Measurements from ENCODE around the gene TEX13C. TPM values are rescaled to one million over a fixed set of nuclear protein-coding genes. Genes with fewer than 3 reads are reported as not detected.
"Not testable (repeated sequence)": the region's sequence is repeated elsewhere in the genome, so short reads cannot be mapped to it uniquely, and the experiment has no call there.

Gene TEX13C
- total RNA-seq (2014; rRNA removed; shearing (Covaris generic); ENCODE audit: low replicate concordance), result not detected in 2 replicates

DNA sequence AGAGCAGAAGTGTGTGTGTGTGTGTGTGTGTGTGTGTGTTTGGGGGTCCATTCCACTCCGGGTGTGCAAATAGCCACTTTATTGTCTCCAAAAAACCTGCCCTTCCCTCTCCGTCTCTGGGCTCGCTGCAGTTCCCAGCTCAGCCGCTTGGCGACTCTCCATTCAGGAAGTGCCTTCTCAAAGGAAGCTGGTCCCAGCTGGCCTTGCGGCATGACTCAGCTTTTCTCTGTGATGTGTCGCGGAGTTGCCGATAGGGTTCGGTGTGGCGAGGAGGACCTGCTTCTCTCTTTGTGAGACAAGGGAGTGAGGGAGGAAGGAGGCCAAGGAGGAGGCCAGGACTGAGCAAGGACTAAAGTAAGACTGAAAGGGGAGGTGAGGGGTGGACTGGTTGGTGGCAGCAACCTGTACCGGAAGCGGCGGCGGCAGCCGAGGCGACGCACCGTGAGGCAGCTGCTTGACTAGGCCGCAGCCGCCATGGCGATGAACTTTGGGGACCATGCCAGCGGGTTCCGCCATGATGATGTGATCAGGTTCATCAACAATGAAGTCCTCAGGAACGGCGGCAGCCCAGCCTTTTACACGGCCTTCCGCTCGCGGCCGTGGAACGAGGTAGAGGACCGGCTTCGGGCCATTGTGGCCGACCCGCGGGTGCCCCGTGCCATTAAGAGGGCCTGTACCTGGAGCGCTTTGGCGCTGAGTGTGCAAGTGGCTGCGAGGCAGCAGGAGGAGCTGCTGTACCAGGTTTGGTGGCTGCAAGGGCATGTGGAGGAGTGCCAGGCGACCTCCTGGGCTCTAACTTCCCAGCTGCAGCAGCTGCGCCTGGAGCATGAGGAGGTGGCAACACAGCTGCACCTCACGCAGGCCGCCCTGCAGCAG is at the start of gene TEX13C:
TSS of gene TEX13C (plus strand) at position 226 of the 876 bp plus-strand sequence. CDS start at position 475, 249 bp downstream.
- no peak for DNase-seq (ENCODE audit: low read depth)
- in situ Hi-C loops (cut with HindIII; ENCODE audit: low pct_unique_long_range_greater_than_20kb, low sequenced_read_pairs), result no loop called here

DNA sequence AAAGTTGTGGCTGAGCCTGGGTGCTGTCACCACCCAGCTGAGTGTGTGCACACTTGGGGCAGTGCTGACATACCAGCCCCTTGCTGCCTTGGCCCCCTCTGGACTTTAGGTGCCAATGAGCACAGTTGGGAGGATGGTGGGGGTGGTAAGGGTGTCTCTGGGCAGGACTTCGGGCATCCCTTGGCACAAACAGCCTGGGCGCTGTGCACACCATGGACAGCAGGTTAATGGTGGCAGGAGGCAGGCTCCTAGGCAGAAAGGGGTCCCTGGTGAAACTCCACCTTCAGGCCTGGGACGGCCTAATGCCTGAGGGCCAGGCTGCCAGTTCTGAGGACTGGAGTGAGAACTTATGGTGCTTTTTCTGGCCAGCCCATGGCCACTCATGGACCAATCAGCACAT is 32.4 kb upstream of the TEX13C start:
- DNase-seq (ENCODE audit: low read depth), result no peak
- in situ Hi-C loops (cut with HindIII; ENCODE audit: low pct_unique_long_range_greater_than_20kb, low sequenced_read_pairs), result no loop called here

DNA sequence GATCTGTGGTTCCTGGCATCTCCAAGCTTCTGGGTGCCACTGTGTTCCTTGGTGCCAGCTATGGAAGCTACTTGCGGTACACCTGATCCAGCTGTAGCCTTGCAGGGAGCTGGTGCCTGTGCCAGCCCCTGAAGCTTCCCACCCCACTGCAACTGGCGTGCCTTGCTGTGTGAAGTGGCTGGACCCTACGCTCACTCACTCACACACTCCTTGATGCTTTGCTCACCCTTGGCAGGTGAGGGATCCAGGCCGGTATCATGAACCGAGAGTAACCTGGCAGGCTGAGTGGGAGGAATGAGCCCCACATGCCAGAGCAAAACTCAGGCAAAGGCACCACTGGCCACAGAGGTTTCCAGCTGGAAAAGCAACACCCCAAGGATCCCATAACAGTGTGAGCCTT is 31.3 kb upstream of the TEX13C start:
- in situ Hi-C loops (cut with HindIII; ENCODE audit: low pct_unique_long_range_greater_than_20kb, low sequenced_read_pairs), result no loop called here
- DNase-seq (ENCODE audit: low read depth), result no peak

DNA sequence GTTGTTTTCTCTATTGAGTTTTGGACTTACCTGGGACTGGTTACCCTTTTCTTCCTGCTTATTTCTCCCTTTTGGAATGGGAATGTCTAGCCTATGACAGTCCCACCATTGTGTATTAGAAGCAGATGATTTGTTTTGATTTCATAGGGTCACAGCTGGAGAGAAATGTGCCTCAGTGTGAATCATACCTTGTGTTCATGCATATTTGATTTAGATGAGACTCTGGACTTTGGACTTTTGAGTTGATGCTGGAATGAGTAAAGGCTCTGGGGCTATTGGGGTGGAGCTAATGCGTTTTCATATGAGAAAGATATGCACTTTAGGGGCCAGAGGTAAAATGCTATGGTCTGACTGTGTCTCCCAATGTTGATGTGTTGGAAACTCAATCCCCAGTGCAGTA is 30.5 kb upstream of the TEX13C start:
- peak; percentile 69 for DNase-seq (ENCODE audit: low read depth)

DNA sequence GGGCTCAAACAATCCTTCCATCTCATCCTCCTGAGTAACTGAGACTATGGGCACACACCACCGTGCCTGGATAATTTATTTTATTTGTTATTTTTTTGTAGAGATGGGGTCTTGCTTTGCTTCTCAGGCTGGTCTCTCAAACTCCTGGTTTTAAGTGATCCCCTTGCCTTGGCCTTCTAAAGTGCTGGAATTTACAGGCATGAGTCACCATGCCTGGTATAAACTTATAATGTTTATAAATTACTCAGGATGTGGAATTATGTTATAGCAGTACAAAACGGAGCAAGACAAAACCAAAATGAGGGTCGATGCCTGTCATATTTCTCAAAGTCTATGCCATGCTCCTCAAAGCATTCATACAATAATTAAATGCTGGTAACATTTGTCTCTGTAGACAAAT is 29.8 kb upstream of the TEX13C start:
- peak; percentile 4 for DNase-seq (ENCODE audit: low read depth)
- in situ Hi-C loops (cut with HindIII; ENCODE audit: low pct_unique_long_range_greater_than_20kb, low sequenced_read_pairs), result no loop called here

More for the DNA sequence above, 30.5 kb upstream of the TEX13C start:
- in situ Hi-C loops (cut with HindIII; ENCODE audit: low pct_unique_long_range_greater_than_20kb, low sequenced_read_pairs), result no loop called here

DNA sequence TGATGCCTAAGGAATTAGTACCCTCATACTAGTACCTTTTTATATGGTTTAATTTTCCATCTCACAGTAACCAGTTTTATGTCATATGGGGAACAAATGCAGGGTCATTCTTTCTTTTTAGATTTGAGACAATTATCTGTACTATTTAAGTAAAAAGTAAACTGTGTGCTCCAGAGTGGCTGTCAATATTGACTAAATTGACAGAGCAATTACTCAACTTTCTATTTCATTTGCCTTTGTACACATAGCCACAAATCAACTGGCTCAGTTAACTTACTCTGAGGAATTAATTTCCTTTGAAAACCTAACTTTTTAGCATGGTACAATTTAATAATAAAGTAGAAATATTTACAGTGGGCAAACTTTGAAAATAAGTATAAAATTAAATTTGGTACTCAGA is 28.5 kb upstream of the TEX13C start:
- in situ Hi-C loops (cut with HindIII; ENCODE audit: low pct_unique_long_range_greater_than_20kb, low sequenced_read_pairs), result no loop called here
- no peak for DNase-seq (ENCODE audit: low read depth)

DNA sequence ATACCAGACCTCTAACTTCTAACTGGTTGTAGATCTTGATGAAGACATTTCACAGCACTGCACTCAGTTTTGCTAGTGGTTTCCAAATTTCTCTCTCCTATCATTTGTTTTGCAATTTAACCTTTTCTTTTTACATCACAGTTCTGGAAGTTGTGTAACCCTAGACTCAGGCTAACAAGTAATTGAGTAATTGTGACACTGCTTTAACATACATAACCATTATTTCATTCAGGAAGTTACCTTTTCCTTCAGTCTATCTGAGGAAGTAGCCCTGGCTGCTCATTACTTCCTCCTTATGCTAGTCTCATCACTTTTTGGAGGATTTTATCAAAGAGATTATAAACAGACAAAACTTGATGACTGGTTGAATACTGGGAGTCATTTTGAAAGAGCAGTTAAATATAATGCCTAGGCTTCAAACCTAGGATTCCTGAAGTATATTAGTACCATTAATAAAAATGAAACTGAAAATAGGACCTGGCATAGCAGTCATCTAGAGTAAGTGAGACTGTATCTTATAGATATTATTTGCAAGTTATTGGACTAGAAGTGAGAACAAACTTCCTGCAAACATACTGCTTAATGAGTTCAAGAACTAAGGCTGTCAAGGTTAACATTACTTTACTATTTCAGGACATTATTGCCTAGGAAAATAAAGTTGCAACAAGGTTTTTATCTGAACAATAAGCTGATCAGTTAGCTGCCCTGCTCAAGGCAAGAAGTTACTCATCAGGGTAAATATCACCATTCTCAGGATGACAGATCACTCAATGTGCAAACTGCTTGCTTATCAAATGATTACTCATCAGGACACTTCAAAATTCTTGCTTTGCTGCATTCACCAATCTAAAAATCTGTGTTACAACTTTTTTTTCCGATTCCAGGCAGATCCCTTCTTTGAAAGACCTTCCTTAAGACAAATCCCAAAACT is 25.6 kb upstream of the TEX13C start:
- in situ Hi-C loops (cut with HindIII; ENCODE audit: low pct_unique_long_range_greater_than_20kb, low sequenced_read_pairs), result no loop called here
- DNase-seq (ENCODE audit: low read depth), result no peak

DNA sequence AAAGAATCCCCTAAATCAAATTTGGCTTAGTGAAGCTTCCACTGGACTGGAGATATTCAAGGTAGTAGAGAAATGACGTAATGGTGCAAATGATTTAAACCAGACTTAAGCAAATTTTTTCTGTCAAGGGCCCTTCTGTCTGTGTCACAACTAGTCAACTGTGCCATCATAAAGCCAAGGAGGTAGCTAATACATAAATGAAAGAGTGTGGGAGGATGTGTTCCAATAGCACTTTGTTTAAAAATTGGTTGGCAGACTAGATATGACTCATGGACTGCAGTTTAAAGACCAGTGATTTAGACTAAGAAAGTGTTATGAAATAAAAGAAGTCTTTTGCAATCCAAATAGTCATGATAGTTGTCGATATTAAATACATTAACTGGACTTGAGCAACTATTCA is 24.3 kb upstream of the TEX13C start:
- in situ Hi-C loops (cut with HindIII; ENCODE audit: low pct_unique_long_range_greater_than_20kb, low sequenced_read_pairs), result no loop called here
- DNase-seq (ENCODE audit: low read depth), result peak; percentile 11

DNA sequence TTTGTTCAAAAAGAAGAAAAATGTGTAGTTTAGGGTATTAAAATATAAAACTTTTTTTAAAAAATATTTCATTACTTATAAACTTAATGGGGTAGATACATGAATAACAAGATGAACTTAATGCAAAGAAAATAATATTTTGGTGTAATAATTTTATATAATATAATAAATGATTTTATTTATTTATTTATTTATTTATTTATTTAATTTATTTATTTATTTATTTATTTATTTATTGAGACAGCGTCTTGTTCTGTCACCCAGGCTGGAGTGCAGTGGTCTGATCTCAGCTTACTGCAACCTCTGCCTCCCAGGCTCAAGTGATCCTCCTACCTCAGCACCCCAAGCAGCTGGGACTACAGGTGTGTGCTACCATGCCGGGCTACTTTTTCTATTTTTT is 20.8 kb upstream of the TEX13C start:
- DNase-seq (ENCODE audit: low read depth), result no peak
- in situ Hi-C loops (cut with HindIII; ENCODE audit: low pct_unique_long_range_greater_than_20kb, low sequenced_read_pairs), result no loop called here

DNA sequence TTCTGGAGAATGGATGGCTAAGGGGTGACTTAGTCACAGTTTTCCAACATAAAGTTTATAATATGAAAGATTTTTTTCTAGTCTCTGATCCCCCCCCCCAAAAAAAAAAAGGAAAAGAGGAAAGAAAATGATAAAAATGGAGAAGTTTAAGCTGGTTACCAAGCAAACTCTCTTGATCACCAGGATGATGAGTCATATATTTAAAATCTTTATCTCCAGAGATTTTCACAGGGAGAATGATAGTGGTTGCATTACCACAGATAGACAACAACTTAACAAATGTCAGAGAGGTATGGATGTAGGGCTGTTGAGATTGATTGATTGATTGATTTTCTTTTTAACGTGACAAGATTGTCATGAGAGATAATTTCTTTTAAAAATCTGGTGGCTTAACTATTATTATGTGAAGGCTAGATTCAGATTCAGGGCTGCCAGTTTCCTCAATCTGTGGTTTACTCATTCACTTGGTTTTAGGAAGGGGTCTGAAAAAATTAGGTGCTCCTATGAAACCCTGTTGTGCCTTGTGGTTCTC is 13.3 kb upstream of the TEX13C start:
- no peak for DNase-seq (ENCODE audit: low read depth)
- in situ Hi-C loops (cut with HindIII; ENCODE audit: low pct_unique_long_range_greater_than_20kb, low sequenced_read_pairs), result no loop called here

DNA sequence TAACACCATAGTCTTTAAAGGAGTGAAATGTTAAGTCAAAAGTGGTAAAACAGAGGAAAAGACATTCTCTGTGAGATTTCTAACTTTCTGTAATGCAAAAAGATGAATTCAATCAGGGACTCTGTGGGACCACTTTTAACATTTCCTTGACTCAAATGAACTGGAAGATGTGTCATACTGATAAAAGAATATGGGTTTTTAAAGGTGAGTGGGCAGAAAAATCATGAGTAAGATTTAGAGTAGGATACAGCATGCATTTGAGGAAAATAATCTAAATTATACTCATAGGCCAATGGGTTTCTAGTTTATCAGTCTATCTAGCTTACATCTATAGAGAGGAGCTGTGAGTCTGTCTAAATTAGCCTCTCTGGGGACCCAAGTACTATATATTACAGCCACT is 11.0 kb upstream of the TEX13C start:
- in situ Hi-C loops (cut with HindIII; ENCODE audit: low pct_unique_long_range_greater_than_20kb, low sequenced_read_pairs), result no loop called here
- DNase-seq (ENCODE audit: low read depth), result no peak

DNA sequence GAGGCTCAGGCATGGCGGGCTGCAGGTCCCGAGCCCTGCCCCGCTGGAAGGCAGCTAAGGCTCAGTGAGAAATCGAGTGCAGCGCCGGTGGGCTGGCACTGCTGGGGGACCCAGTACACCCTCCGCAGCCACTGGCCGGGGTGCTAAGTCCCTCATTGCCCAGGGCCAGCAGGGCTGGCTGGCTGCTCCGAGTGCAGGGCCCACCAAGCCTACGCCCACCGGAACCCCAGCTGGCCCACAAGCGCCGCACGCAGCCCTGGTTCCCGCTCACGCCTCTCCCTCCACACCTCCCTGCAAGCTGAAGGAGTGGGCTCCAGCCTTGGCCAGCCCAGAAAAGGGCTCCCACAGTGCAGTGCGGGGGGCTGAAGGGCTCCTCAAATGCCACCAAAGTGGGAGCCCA is 505 bp upstream of the TEX13C start:
- in situ Hi-C loops (cut with HindIII; ENCODE audit: low pct_unique_long_range_greater_than_20kb, low sequenced_read_pairs); DNase-seq (ENCODE audit: low read depth): not testable (repeated sequence)

DNA sequence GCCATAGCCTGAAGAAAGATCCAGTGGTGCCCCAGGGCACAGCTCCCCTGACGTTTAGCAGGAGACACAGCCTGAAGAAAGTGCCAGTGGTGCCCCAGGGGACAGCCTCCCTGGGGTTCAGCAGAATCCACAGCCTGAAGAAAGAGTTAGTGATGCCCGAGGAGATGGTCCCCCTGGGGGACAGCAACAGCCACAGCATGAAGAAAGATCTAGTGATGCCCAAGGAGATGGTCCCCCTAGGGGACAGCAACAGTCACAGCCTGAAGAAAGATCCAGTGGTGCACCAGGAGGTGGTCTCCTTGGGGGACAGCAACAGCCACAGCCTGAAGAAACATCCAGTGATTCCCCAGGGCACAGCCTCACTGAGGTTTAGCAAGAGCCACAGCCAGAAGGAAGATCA is 2.8 kb downstream of the TEX13C start:
- in situ Hi-C loops (cut with HindIII; ENCODE audit: low pct_unique_long_range_greater_than_20kb, low sequenced_read_pairs), result no loop called here
- no peak for DNase-seq (ENCODE audit: low read depth)

DNA sequence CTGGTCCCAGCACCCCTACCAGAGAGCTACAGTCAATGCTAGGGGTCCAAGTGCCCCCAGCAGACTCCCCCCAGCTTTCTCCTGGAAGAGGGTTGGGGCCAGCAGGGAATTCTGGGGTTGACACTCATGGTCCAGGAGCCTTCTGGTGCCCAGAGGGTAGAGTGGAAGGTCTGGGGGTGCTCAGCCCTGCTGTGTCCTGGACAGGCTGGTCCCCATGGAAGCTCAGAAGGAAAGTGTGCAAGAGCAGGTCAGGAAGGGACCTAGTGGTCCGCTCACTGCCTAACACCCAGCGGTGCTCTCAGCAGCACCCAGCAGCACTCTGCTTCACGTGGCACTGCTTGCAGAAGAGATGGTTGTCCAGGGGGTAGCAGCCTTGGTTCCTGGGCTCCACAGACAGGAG is 6.9 kb downstream of the TEX13C start:
- DNase-seq (ENCODE audit: low read depth), result no peak
- in situ Hi-C loops (cut with HindIII; ENCODE audit: low pct_unique_long_range_greater_than_20kb, low sequenced_read_pairs), result no loop called here

DNA sequence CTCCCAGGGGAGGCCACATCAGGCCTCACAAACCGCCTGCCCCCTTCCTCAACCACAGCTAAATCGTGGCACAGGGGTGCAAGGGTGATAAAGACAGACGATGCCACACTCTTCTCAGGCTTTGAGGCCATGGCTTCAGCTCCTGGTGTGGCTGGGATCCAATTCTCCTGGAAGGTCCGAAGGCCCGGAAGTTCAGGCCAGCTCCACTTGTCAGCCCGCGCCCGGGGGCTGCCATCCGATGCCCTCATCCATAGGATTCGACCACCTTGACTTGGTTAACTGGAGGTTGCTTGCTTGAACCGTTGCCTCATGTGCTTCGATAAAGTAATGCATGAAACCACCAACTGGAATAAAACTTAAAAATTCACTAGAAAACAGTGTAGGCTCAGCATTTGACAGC is 8.2 kb downstream of the TEX13C start:
- DNase-seq (ENCODE audit: low read depth), result no peak
- in situ Hi-C loops (cut with HindIII; ENCODE audit: low pct_unique_long_range_greater_than_20kb, low sequenced_read_pairs), result no loop called here

DNA sequence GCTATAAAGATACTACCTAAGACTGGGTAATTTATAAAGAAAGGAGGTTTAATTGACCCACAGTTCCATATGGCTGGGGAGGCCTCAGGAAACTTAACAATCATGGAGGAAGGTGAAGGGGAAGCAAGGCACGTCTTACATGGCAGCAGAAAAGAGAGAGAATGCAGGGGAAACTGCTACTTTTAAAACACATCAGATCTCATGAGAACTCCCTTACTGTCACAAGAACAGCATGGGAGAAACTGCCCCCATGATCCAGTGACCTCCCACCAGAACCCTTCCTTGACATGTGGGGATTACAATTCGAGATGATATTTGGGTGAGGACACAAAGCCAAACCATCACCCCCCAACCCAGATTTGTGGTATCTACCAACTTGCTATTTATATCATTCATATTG is 13.9 kb downstream of the TEX13C start:
- in situ Hi-C loops (cut with HindIII; ENCODE audit: low pct_unique_long_range_greater_than_20kb, low sequenced_read_pairs), result no loop called here
- DNase-seq (ENCODE audit: low read depth), result no peak

DNA sequence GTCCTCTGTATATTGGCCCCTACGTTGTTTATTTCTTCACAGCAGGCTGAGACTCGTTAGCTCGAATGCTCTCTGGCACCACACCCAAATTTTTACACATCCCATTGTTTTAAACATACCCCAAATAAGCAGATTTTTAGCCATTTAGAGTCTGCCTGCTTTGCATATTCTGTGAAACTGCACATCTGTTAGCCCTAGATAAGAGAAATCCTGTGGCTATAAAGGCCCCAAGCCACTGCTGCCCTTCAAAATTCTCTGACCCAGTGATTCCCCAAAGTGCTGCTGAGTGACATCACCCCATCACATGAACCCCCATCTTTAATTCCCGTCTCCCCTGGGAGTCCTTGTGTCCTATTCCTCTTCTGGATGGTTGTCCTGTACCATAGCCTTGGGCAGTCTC is 20.8 kb downstream of the TEX13C start:
- DNase-seq (ENCODE audit: low read depth), result no peak
- in situ Hi-C loops (cut with HindIII; ENCODE audit: low pct_unique_long_range_greater_than_20kb, low sequenced_read_pairs), result no loop called here

DNA sequence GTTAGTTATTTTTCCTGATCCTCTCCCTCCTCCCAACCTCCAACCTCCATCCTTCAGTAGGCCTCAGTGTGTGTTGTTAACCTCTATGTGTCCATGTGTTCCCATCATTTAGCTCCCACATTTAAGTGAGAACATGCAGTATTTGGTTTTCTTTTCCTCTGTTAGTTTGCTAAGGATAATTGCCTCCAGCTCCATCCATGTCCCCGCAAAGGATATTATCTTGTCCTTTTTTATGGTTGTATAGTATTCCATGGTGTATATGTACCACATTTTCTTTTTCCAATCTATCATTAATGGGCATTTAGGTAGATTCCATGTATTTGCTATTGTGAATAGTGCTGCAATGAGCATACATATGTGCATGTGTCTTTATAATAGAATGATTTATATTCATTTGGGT is 54.5 kb downstream of the TEX13C start:
- in situ Hi-C loops (cut with HindIII; ENCODE audit: low pct_unique_long_range_greater_than_20kb, low sequenced_read_pairs), result no loop called here
- no peak for DNase-seq (ENCODE audit: low read depth)
